Measurements from ENCODE around the gene ABCD3.
"Not testable (repeated sequence)": the region's sequence is repeated elsewhere in the genome, so short reads cannot be mapped to it uniquely, and the experiment has no call there.

The ABCD3 gene

GRCh38 chr1:94416901-94417727 is 1.1 kb upstream of the ABCD3 start:
- DNase-seq: peak; percentile 66

- DNase-seq: no peak
Measured at GRCh38 chr1:94417728-94417977, 536 bp upstream of the ABCD3 start.

GRCh38 chr1:94418664-94419655 is 771 bp downstream of the ABCD3 start:
- no peak for DNase-seq

- no peak for DNase-seq
Measured at GRCh38 chr1:94422115-94422820, 4.1 kb downstream of the ABCD3 start.

GRCh38 chr1:94425821-94426484 is 7.8 kb downstream of the ABCD3 start:
- DNase-seq: no peak

GRCh38 chr1:94426485-94426870 is 8.3 kb downstream of the ABCD3 start:
- not testable (repeated sequence) for DNase-seq

GRCh38 chr1:94428441-94428840 is 10.3 kb downstream of the ABCD3 start:
- DNase-seq: no peak

GRCh38 chr1:94428927-94429528 is 10.8 kb downstream of the ABCD3 start:
- not testable (repeated sequence) for DNase-seq

- not testable (repeated sequence) for DNase-seq
Measured at GRCh38 chr1:94430066-94430465, 11.9 kb downstream of the ABCD3 start.

- no peak for DNase-seq
Measured at GRCh38 chr1:94433866-94434265, 15.7 kb downstream of the ABCD3 start.

GRCh38 chr1:94434365-94435045 is 16.3 kb downstream of the ABCD3 start:
- no peak for DNase-seq

GRCh38 chr1:94438692-94439276 is 20.6 kb downstream of the ABCD3 start:
- no peak for DNase-seq

GRCh38 chr1:94440088-94440487 is 21.9 kb downstream of the ABCD3 start:
- DNase-seq: no peak

- not testable (repeated sequence) for DNase-seq
Measured at GRCh38 chr1:94443067-94443466, 24.9 kb downstream of the ABCD3 start.

- not testable (repeated sequence) for DNase-seq
Measured at GRCh38 chr1:94444819-94445218, 26.6 kb downstream of the ABCD3 start.

- not testable (repeated sequence) for DNase-seq
Measured at GRCh38 chr1:94445733-94446132, 27.5 kb downstream of the ABCD3 start.

- DNase-seq: not testable (repeated sequence)
Measured at GRCh38 chr1:94446177-94446576, 28.0 kb downstream of the ABCD3 start.

- not testable (repeated sequence) for DNase-seq
Measured at GRCh38 chr1:94448741-94449140, 30.6 kb downstream of the ABCD3 start.

GRCh38 chr1:94456736-94457135 is 38.5 kb downstream of the ABCD3 start:
- DNase-seq: peak; percentile 45

GRCh38 chr1:94462606-94463005 is 44.4 kb downstream of the ABCD3 start:
- no peak for DNase-seq

All from NCI-H226 (cell line).